D341Med (cell line): Measurements from ENCODE around the gene VWA5B1.

Experiments used
- DNase-seq: peaks from one replicate; pipeline ENCODE4 v3.0.0; 2012; ENCODE audit warnings: low spot score

Gene VWA5B1

GRCh38 chr1:20348326-20348915 lies 57.7 kb downstream of the VWA5B1 start:
- no peak for DNase-seq

GRCh38 chr1:20349561-20349960 lies 58.9 kb downstream of the VWA5B1 start:
- no peak for DNase-seq

- DNase-seq = no peak
These were observed 59.3 kb downstream of the VWA5B1 start for GRCh38 chr1:20349971-20350370.

GRCh38 chr1:20350421-20350820 lies 59.7 kb downstream of the VWA5B1 start:
- no peak for DNase-seq

GRCh38 chr1:20351911-20352701 lies 61.4 kb downstream of the VWA5B1 start:
- DNase-seq = no peak

GRCh38 chr1:20353836-20354235 lies 63.2 kb downstream of the VWA5B1 start:
- DNase-seq = no peak

GRCh38 chr1:20354610-20355009 lies 63.9 kb downstream of the VWA5B1 start:
- no peak for DNase-seq

- no peak for DNase-seq
These were observed 64.6 kb downstream of the VWA5B1 start for GRCh38 chr1:20355101-20355827.

GRCh38 chr1:20355828-20356735 lies 65.4 kb downstream of the VWA5B1 start:
- no peak for DNase-seq

- DNase-seq = no peak
These were observed 66.3 kb downstream of the VWA5B1 start for GRCh38 chr1:20356850-20357459.

- no peak for DNase-seq
These were observed 67.1 kb downstream of the VWA5B1 start for GRCh38 chr1:20357796-20358195.

GRCh38 chr1:20358761-20359263 lies 68.1 kb downstream of the VWA5B1 start:
- no peak for DNase-seq

GRCh38 chr1:20359451-20360330 lies 69.0 kb downstream of the VWA5B1 start:
- DNase-seq = no peak

GRCh38 chr1:20361401-20361800 lies 70.7 kb downstream of the VWA5B1 start:
- DNase-seq = no peak

- peak; percentile 78 for DNase-seq
These were observed 71.2 kb downstream of the VWA5B1 start for GRCh38 chr1:20361805-20362381.

GRCh38 chr1:20362856-20363255 lies 72.2 kb downstream of the VWA5B1 start:
- DNase-seq = no peak

- DNase-seq = no peak
These were observed 74.9 kb downstream of the VWA5B1 start for GRCh38 chr1:20365421-20366055.

- DNase-seq = peak; percentile 43
These were observed 75.4 kb downstream of the VWA5B1 start for GRCh38 chr1:20366056-20366462.

GRCh38 chr1:20366463-20367115 lies 75.9 kb downstream of the VWA5B1 start:
- peak; percentile 40 for DNase-seq
